ENCODE results near the gene ESYT3. TPM values are rescaled to one million over a fixed set of nuclear protein-coding genes. Genes with fewer than 3 reads are reported as not detected.
"Not testable (repeated sequence)": the region's sequence is repeated elsewhere in the genome, so short reads cannot be mapped to it uniquely, and the experiment has no call there.

ESYT3 gene
- total and polyA plus RNA-seq, 2 experiments from 2014 or later: 3.5 to 8.2 TPM

DNA sequence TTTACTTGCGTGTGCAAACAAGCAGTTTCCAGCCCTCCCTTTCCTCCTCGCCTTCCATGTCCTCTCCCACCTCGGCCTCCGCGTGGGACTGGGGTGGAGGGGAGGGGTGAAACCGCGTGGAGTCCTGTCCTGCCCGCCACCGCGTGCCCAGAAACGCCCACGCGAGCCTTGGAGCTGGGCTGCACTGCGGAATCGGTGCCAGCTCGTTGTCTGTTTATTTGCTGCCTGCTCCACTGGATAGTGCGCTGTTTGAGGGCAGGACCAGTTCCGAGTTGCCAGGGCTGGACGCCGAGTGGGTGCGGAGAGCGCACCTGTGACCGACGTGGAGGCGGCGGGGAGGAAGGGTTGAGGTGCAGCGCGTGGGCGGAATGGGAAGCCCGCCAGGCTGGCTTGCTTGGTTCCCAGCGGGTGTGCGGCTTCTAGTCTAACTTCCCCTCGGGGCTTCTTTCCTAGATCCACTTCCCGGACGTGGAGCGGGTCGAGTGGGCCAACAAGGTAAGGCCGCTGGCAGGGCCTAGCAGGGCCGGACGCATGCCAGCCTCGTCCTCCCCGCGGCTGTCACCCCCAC lies 17.3 kb downstream of the ESYT3 start (continued):
- no peak for TF ChIP-seq EZH2 (IDR thresholded peaks at IDR 0.05; ENCODE audit: low read depth, unreplicated experiment)

DNA sequence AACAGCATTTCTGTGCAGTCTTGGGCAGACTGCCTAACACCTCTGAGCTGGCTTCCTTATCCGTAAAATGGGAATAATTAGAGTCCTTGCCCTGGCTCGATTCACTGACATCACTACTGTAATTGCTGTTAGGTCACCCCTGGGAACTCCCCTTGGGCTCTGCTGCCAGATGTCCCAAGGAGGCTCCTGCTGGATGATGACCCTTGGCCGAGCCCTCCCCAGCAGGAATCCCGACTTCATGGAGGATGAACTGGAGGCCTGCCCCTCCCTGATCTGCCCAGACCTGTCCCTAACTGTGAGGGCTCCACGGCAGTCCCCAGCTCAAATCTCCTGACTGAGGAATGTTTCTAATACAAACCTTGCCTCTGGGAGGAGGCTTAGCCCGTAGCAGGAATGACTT lies 18.0 kb downstream of the ESYT3 start:
- no peak overlapping the region for H2AFZ ChIP-seq
- no peaks in the 10 kb centered on the region for H3K36me3 ChIP-seq (ENCODE audit: insufficient read depth)
- no peaks in the 10 kb centered on the region for H3F3A ChIP-seq (replicated peaks; ENCODE audit: low read depth)
- no peak overlapping the region for H3K4me3 ChIP-seq
- no peaks in the 10 kb centered on the region for H3K27me3 ChIP-seq (ENCODE audit: insufficient read depth)
- DNase-seq (ENCODE audit: low spot score) (no peak), ATAC-seq (no peak)
- no peaks in the 10 kb centered on the region for H3K79me2 ChIP-seq (replicated peaks; ENCODE audit: insufficient read depth)
- no peaks in the 10 kb centered on the region for H3K4me1 ChIP-seq (ENCODE audit: insufficient read depth)
- peaks cover 5% of the 10 kb centered on the region for H3K27me3 Mint-ChIP-seq (ENCODE audit: insufficient read depth, low read depth, poor library complexity)
- H3K27ac ChIP-seq (ENCODE audit: low read depth): no peak overlapping the region
- H3K9me3 Mint-ChIP-seq: peaks cover 6% of the 10 kb centered on the region; the same call in 1 of the 3 replicates
- H3K9me2 ChIP-seq (ENCODE audit: insufficient read depth): no peaks in the 10 kb centered on the region
- no peaks in the 10 kb centered on the region for H4K20me1 ChIP-seq (replicated peaks; ENCODE audit: insufficient read depth)
- peaks cover 24% of the 10 kb centered on the region for H3K36me3 Mint-ChIP-seq (ENCODE audit: low read depth)
- H3K4me3 Mint-ChIP-seq: no peak overlapping the region
- no peak overlapping the region for H3K4me2 ChIP-seq
- H3K27ac Mint-ChIP-seq: no peak overlapping the region
- TF ChIP-seq EZH2phosphoT487 (IDR thresholded peaks at IDR 0.05; ENCODE audit: unreplicated experiment): no peak
- TF ChIP-seq NANOG (IDR thresholded peaks at IDR 0.05; ENCODE audit: borderline replicate concordance): no peak
- TF ChIP-seq ZNF114 (CRISPR knock-in tag; IDR thresholded peaks at IDR 0.05): no peak
- TF ChIP-seq CREB1 (CRISPR knock-in tag; IDR thresholded peaks at IDR 0.05; ENCODE audit: low read depth): no peak
- no peak for TF ChIP-seq JUNB (IDR thresholded peaks at IDR 0.05; ENCODE audit: unreplicated experiment)
- H3K4me1 Mint-ChIP-seq: peaks cover 5% of the 10 kb centered on the region; the same call in 2 of the 3 replicates

- not testable (repeated sequence) for H3K9me3 Mint-ChIP-seq; ATAC-seq; H3K4me3 Mint-ChIP-seq; H4K20me1 ChIP-seq (replicated peaks; ENCODE audit: insufficient read depth); H3K9me2 ChIP-seq (ENCODE audit: insufficient read depth); H3K36me3 ChIP-seq (ENCODE audit: insufficient read depth); H3F3A ChIP-seq (replicated peaks; ENCODE audit: low read depth); H3K4me2 ChIP-seq; H3K4me1 Mint-ChIP-seq; H3K27ac ChIP-seq (ENCODE audit: low read depth); H3K27ac Mint-ChIP-seq; DNase-seq (ENCODE audit: low spot score); H3K27me3 ChIP-seq (ENCODE audit: insufficient read depth); H3K79me2 ChIP-seq (replicated peaks; ENCODE audit: insufficient read depth); H3K4me1 ChIP-seq (ENCODE audit: insufficient read depth); H3K27me3 Mint-ChIP-seq (ENCODE audit: insufficient read depth, low read depth, poor library complexity); H3K4me3 ChIP-seq; H2AFZ ChIP-seq
- H3K36me3 Mint-ChIP-seq (ENCODE audit: low read depth): peaks cover 29% of the 10 kb centered on the region
Observed at GRCh38 chr3:138453940-138454339, 19.5 kb downstream of the ESYT3 start.

- ATAC-seq (no peak), DNase-seq (ENCODE audit: low spot score) (no peak)
- no peaks in the 10 kb centered on the region for H3K27me3 ChIP-seq (ENCODE audit: insufficient read depth)
- H3K36me3 ChIP-seq (ENCODE audit: insufficient read depth): no peaks in the 10 kb centered on the region
- H3F3A ChIP-seq (replicated peaks; ENCODE audit: low read depth): no peaks in the 10 kb centered on the region
- H3K4me3 ChIP-seq: no peak overlapping the region
- H3K4me1 ChIP-seq (ENCODE audit: insufficient read depth): no peaks in the 10 kb centered on the region
- no peaks in the 10 kb centered on the region for H3K79me2 ChIP-seq (replicated peaks; ENCODE audit: insufficient read depth)
- no peak overlapping the region for H3K4me2 ChIP-seq
- no peaks in the 10 kb centered on the region for H3K9me2 ChIP-seq (ENCODE audit: insufficient read depth)
- no peak overlapping the region for H3K27ac Mint-ChIP-seq
- no peaks in the 10 kb centered on the region for H4K20me1 ChIP-seq (replicated peaks; ENCODE audit: insufficient read depth)
- peaks cover 6% of the 10 kb centered on the region; the same call in 2 of the 3 replicates for H3K4me1 Mint-ChIP-seq
- H3K27ac ChIP-seq (ENCODE audit: low read depth): no peak overlapping the region
- peaks cover 5% of the 10 kb centered on the region for H3K27me3 Mint-ChIP-seq (ENCODE audit: insufficient read depth, low read depth, poor library complexity)
- H2AFZ ChIP-seq: no peak overlapping the region
- peaks cover 34% of the 10 kb centered on the region for H3K36me3 Mint-ChIP-seq (ENCODE audit: low read depth)
- no peak overlapping the region for H3K4me3 Mint-ChIP-seq
- H3K9me3 Mint-ChIP-seq: peaks cover 6% of the 10 kb centered on the region; the same call in 1 of the 3 replicates
- no peak for TF ChIP-seq JUNB (IDR thresholded peaks at IDR 0.05; ENCODE audit: unreplicated experiment)
- TF ChIP-seq EZH2phosphoT487 (IDR thresholded peaks at IDR 0.05; ENCODE audit: unreplicated experiment): no peak
- TF ChIP-seq, protein P1, sequence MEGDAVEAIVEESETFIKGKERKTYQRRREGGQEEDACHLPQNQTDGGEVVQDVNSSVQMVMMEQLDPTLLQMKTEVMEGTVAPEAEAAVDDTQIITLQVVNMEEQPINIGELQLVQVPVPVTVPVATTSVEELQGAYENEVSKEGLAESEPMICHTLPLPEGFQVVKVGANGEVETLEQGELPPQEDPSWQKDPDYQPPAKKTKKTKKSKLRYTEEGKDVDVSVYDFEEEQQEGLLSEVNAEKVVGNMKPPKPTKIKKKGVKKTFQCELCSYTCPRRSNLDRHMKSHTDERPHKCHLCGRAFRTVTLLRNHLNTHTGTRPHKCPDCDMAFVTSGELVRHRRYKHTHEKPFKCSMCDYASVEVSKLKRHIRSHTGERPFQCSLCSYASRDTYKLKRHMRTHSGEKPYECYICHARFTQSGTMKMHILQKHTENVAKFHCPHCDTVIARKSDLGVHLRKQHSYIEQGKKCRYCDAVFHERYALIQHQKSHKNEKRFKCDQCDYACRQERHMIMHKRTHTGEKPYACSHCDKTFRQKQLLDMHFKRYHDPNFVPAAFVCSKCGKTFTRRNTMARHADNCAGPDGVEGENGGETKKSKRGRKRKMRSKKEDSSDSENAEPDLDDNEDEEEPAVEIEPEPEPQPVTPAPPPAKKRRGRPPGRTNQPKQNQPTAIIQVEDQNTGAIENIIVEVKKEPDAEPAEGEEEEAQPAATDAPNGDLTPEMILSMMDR (conservative IDR thresholded peaks at IDR 0.05; ENCODE audit: low read depth in 2 of 2): no peak
- no peak for TF ChIP-seq NANOG (IDR thresholded peaks at IDR 0.05; ENCODE audit: borderline replicate concordance)
- TF ChIP-seq REST (IDR thresholded peaks at IDR 0.05; ENCODE audit: unreplicated experiment): no peak
- no peak for TF ChIP-seq CREB1 (CRISPR knock-in tag; IDR thresholded peaks at IDR 0.05; ENCODE audit: low read depth)
Observed at GRCh38 chr3:138455801-138456716, 21.6 kb downstream of the ESYT3 start.
